ENCODE results near the gene APMAP.

APMAP gene

DNA sequence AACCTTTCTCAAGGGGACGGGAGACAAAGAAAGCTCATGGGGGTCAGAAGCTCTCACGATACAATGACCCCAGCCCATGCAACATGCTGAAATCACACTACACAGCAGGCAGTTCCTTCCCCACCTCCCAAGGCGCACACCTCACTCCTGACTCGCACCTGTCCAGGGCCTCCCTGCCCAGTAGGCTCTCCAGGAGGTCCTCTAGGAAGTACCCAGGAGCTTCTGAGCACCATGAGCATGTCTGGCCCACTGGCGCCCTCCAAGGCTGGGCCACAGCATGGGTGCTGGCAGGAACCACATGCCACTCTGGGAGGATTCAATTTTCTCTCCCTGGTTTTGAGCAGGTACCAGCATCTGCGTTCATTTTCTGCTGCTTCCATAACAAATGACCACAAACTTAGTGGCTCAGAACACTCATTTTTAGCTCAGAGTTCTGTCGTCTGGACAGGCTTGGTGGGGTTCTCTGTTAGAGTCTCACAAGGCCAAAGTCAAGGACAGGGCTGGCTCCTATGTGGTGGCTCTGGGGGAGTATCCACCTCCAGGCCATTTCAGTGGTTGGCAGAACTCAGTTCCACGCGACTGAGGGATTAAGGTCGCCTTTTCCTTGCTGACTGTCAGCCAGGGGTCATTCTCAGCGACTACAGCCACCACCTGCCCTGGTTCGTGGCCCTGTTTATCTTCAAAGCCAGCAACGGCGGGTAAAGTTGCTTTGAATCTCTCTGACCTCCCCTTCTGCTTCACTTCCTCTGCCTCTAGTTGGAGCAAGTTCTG is 32.7 kb upstream of the APMAP start:
- in situ Hi-C loops (cut with HindIII; ENCODE audit: low sequenced_read_pairs): no loop called here

DNA sequence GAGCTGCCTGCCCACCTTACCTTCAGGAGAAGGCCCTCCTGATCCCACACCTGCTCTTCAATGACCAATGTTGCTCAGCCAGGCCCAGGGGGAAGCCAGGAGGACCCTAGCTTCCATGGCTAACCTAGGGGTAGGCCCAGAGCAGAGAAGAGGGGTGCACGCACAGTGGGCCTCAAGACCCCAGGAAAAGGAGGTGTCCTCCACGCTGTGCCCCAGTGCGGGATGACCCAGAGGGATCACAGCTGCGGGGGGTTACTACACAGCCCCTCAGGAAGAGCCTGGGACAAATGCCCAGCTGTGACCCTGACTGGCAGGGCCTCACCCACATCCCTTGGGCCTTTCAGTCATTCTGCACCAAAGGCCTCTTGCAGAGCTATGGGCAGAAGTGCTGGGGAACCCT is 31.6 kb upstream of the APMAP start:
- in situ Hi-C loops (cut with HindIII; ENCODE audit: low sequenced_read_pairs): loop anchor here (25.0 kb wide), 1 partner anchor 138 kb away; no protein-coding TSS in a partner anchor

DNA sequence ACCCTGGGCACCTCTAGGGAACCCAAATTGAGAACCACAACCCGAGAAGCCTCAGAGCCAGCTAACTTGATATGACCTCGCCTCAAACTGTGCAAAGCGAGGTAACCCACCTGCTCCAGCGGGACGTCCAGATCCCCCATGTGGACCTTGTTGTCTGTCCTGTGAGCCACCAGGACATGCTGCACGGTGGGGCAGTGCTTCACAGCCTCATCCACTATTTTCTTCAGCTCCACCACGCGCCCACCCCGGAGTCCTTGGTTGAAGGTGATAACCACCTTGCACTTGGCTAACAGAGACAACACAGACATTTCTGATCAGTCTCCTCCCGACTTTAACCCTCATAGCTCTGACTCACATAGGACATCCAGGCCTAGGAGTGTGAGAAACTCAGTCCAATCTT is 30.8 kb upstream of the APMAP start:
- in situ Hi-C loops (cut with HindIII; ENCODE audit: low sequenced_read_pairs): loop anchor here (25.0 kb wide), 1 partner anchor 139 kb away; no protein-coding TSS in a partner anchor

DNA sequence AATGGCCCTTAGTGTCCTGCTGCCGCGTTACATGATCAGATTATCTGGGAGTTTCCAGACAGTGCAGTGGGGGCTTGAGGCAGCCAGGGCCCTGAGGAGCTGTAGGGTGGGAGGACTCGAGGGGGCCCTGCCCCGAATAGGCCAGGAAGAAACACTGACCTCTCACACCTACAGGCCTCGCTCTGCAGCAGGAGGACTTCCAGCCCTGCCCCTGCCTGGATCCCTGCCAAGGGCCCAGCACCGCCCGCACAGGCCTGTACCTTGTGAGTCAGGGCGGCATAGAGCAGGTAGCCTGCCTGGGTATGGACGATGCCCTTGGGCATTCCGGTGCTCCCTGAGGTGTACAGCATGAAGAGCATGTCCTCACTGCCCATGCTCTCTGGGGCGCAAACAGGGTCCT is 30.1 kb upstream of the APMAP start:
- in situ Hi-C loops (cut with HindIII; ENCODE audit: low sequenced_read_pairs): loop anchor here (25.0 kb wide), 1 partner anchor 140 kb away; no protein-coding TSS in a partner anchor

DNA sequence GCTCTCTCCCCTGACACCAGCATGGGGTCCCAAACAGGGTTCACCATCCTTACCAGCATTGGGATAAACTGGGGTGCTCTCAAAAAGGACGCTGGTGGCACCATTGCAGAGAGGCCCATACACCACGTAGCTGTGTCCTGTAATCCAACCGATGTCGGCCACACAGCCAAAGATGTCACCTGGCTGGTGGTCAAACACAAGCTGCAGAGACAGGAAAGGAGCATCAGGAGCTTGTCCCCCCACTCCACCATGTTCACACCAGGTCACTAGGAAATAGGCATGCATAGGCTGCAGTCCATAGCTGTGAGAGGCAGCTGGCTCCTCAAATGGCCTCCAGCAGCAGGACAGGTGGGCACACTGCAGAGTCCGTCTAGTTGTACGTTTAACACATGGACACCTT is 28.8 kb upstream of the APMAP start:
- in situ Hi-C loops (cut with HindIII; ENCODE audit: low sequenced_read_pairs): loop anchor here (25.0 kb wide), 1 partner anchor 141 kb away; no protein-coding TSS in a partner anchor

DNA sequence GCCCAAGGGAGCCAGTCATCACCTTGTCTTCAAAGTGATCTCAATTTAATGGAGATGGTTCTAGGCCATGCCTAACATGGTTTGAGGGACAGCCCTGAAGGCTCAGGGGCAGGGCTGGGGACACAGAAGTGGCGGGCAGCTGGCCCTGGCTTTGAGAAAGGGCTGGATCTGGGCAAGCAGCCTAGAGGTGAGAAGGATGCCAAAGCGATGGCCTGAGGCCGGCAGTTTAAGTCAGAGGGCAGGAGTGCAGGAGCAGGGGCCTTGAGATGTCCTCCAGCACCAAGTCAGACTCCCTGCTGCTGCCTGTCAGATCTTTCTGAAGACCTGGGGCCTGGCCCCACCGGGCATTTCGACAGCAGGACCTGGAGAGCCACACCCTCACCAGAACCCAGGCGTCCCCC is 28.4 kb upstream of the APMAP start:
- in situ Hi-C loops (cut with HindIII; ENCODE audit: low sequenced_read_pairs): loop anchor here (25.0 kb wide), 1 partner anchor 141 kb away; no protein-coding TSS in a partner anchor

DNA sequence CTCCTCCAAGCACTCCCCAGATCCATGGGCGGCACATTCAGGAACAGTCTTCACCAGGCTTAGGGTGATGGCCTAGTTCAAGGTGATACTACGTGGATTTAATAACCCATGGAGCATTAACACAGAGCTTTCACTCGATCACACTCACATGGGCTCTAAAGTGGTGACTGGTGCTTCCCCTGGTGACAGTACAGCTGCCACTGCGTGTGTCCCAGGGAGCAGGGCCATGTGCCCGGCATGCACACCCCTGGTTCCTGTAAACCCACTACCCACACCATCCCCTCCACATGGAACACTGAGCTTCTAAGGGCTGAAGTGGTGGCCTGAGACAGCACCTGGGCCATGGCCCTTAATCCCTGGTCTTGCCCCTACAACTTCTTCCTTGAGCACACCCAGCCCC is 27.8 kb upstream of the APMAP start:
- in situ Hi-C loops (cut with HindIII; ENCODE audit: low sequenced_read_pairs): loop anchor here (25.0 kb wide), 1 partner anchor 142 kb away; no protein-coding TSS in a partner anchor

DNA sequence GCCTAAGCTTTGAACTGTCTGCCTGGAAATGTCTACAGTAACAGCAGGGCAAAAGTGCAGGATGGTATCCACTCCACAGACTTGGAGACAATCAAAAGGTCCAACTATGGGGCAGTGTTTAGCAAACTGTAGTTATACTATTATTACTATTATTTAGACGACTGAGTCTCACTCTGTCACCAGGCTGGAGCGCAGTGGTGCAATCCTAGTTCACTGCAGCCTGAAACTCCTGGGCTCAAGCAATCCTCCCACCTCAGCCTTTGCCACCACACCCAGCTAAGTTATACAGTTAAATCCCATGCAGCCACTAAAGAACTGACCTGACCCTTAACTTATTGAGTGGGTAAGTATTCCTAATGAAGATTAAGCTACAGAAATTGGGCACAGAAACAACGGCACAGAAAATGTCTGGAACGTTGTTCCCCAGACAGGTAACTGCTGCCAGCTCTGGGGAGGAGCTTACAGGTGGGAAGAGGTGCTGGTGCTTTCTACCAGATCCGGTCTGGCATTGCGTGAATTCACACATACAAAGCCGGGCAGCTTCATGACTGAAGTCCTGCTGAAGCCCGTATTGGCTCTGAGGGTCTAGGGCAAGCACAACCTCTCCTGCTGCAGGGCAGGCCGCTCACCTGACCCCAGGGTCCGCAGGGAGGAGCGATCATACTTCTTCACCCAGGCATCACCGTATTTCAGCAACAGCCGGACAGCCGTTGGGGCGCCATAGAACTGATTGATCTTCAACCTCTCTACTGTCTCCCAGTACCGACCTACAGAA is 27.0 kb upstream of the APMAP start:
- in situ Hi-C loops (cut with HindIII; ENCODE audit: low sequenced_read_pairs): loop anchor here (25.0 kb wide), 1 partner anchor 143 kb away; no protein-coding TSS in a partner anchor

DNA sequence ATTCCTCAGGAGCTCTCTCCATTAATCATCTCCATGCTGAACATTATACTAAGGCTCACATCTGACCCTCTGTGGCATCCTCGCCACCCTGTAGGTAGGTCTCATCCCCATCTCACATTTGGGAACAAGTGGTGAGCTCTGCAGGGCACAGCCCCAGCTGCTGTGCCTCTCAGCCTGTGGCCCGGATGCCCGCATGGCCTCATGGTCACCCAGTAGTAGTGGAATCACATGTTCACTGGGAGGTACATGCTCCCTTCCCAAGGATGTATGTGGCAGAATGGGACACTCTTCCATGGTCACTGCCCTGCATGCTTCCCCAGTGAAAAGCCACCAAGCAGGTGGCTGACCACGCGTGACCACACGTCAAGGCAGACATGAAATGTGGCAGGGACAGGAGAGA is 26.3 kb upstream of the APMAP start:
- in situ Hi-C loops (cut with HindIII; ENCODE audit: low sequenced_read_pairs): loop anchor here (25.0 kb wide), 1 partner anchor 143 kb away; no protein-coding TSS in a partner anchor

DNA sequence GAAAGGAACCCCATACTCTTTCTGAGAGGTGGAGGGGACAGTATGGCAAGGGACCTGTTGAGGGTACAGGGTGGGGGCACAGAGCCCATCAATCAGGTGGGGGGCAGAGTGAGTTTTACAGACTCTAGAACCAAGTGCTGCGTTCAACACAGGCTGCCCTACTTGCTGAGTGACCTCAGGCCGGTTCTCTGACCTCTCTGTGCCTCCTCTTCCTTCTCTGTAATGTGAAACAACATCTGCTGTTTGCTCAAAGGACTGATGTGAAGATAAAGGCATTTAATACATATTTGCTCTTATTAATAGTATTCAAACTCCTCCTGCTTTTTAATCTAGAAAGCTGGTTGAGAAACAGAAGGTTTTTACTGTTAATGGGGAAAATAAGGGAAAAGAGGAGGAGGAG is 25.9 kb upstream of the APMAP start:
- in situ Hi-C loops (cut with HindIII; ENCODE audit: low sequenced_read_pairs): loop anchor here (25.0 kb wide), 1 partner anchor 144 kb away; no protein-coding TSS in a partner anchor

DNA sequence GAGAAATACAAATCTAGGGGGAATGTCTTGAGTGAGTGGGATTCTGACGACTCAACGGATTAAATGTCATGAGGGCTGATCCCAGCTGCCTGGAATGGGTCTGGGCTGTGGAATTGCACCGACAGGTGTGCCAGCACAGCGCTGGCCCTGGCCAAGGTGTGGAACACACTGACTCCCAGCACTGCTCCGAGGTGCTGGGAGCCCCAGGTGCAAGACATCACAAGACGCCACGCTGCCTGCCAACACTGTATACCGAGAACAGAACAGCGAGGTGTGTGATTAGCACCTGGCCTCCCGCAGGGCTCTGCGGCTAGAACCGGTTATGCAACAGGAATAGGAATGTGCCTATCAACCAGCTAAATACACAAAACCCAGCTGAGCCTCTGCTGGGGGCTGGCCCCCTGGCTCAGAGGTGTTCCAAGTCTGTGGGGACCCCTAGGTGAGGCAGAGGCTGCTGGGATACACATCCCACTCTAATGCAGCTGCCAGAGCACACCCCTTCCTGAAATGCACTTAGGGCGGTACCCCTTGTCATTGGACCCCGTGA is 24.8 kb upstream of the APMAP start:
- in situ Hi-C loops (cut with HindIII; ENCODE audit: low sequenced_read_pairs): loop anchor here (25.0 kb wide), 1 partner anchor 145 kb away; no protein-coding TSS in a partner anchor

DNA sequence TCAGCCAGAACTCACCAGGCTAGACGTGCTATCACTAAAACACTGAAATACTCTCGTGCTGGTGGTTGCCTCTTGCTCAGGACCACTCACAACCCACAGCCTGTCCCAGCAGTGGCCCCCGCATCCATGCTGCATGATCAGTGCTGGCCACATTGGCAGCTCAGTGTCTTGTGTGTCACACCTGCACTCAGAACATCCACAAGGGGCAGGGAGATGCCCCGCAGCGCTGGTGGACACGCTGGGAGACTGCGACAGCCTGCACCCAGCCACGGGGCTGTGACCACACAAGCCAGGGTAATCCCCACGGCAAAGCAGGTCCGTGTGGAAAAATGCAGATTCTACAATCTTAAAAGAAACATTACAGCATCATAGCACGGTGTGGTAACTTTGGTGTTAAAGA is 23.9 kb upstream of the APMAP start:
- in situ Hi-C loops (cut with HindIII; ENCODE audit: low sequenced_read_pairs): loop anchor here (25.0 kb wide), 1 partner anchor 146 kb away; no protein-coding TSS in a partner anchor

DNA sequence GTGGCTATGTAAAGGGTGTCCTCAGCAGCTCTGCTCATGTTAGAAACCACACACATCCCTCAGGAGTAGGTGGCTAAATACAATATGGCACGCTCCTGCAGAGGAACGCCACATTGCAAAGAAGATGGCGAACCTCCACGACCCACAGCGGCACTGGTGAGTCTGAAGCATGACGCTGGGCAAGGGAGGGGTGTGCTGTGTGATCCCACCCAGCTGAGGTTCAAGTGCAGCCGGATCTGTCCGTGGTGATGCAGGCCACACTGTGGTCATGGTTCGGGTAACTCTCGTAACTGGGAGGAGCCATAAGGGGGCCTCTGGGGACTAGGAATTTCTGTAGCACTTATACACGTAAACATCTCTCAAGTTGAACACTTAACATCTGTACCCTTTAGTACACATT is 23.4 kb upstream of the APMAP start:
- in situ Hi-C loops (cut with HindIII; ENCODE audit: low sequenced_read_pairs): loop anchor here (25.0 kb wide), 1 partner anchor 146 kb away; no protein-coding TSS in a partner anchor

DNA sequence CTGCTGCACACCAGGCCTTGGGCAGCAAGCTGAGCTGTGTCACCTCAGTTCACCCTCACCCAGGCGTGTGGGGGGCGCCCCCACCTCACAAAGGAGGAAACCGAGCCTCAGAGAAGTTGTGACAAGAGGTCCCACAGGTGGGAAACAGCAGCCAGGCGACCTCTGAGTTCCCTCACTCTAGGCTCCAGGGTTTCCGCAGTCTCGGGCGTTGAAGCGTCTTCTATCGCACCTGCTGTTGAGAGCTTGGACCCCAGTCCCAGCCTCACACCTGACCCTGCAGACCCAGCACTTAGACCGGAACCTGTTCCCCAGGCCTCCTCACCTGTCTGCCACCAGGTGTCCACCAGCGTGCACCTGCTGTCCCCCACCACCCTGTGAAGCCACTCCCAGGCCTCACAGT is 22.3 kb upstream of the APMAP start:
- in situ Hi-C loops (cut with HindIII; ENCODE audit: low sequenced_read_pairs): loop anchor here (25.0 kb wide), 1 partner anchor 147 kb away; no protein-coding TSS in a partner anchor

DNA sequence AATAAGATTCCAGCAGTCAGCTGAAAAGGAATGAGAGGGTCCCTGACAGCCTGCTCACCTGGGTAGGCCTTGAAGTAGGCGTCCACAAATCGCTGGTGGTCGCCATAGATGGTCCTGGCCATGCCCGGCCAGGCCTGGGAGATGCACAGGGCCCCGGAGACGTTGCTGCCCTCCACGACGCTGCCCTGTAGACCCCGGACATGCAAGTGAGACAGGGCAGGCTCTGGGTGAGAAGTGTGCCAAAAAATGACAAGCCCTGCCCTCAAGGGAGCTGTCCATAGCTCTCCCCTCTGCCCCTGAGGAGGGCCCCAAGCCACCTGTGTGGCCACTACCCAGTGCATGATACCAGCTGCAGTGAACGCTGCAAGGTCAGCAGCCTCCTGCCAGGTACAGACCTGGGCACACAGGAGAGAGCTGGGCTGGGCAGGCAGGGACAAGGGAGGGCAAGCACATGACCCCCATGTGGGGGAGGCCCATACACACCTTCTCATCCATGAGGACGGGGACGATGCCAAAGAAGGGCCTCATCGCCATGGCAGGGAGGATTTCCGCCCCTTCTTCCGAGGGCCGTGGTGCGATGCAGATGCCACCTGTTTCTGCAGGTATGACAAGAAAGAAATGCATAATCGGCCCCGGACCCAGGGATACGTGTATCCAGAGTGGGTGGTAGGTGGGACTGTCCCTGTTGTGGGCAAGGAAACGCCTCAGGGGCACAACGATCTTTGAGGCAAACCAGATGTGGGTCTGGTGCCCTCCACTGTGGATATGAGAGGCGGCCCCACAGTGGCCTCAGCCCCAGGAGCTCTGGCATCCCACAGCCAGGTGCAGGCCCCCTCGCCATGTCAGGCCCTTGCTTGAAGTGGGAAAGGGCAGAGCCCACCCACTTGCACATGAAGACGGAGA is 21.2 kb upstream of the APMAP start:
- in situ Hi-C loops (cut with HindIII; ENCODE audit: low sequenced_read_pairs): loop anchor here (25.0 kb wide), 1 partner anchor 149 kb away; no protein-coding TSS in a partner anchor

DNA sequence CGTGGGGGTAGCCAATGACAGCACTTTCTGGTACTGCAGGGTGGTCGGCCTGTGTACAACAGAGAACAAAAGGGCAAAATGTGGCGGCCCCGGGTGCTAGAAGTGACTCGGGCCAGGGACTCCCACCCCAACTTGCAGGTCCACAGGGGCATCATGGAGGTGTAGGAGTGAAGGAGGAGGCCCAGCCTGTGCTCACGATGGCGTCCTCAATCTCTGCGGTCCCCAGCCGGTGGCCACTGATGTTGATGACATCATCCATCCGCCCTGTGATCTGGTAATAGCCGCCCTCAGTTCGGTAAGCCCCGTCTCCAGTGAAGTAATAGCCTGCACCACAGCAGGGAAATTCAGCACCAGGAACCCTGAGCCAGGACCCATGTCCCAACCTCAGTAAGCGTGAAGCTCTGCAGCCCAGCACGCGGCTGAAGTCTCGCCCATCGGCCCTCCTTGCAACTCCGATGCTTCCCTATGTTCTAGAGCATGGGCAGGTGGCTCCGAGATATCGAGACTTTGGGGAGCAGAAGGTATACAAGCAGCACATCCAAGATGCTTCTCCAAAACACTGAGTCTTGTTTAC is 20.2 kb upstream of the APMAP start:
- in situ Hi-C loops (cut with HindIII; ENCODE audit: low sequenced_read_pairs): loop anchor here (25.0 kb wide), 1 partner anchor 150 kb away; no protein-coding TSS in a partner anchor

DNA sequence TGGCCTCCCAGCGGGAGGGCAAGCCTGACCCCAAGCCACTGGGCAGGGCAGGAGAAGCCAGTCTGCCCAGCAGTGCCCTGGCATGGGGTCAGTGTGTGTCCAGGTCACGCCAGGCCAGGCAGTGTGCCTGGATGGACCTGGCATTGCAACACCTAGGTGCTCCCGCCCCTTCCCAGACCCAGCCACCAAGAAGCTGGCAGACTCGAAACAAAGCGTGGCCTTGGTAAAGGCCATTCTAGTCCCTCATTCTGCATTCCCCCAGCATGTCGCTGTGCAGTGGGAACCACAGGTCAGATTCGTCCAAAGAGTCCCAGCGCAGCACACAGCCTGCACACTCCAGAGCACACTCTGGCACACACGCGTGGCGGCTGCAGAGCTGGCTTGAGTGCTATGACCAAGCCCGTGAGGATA is 19.3 kb upstream of the APMAP start:
- in situ Hi-C loops (cut with HindIII; ENCODE audit: low sequenced_read_pairs): loop anchor here (25.0 kb wide), 1 partner anchor 150 kb away; no protein-coding TSS in a partner anchor

DNA sequence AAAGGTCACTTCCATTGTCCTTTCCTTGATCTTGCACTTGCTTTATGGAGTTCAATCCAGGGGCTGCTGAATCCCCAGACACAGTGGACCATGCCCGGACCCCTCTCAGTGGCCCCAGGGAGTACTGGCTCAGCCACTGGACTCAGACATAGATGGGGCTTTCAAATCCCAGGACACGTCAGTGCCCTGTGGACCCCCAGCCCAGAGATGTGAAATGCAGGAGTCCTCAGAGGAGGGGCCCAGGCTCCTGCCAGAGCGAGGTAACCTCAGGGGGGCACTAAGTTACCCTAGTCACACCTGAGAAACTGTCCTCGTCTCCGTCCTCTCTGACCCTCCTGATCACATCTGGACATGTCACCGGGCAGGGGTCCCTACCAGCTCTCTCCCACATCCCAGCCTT is 18.7 kb upstream of the APMAP start:
- in situ Hi-C loops (cut with HindIII; ENCODE audit: low sequenced_read_pairs): loop anchor here (25.0 kb wide), 1 partner anchor 151 kb away; no protein-coding TSS in a partner anchor
